Measurements from ENCODE around the gene CTNNA3.
"Not testable (repeated sequence)": the region's sequence is repeated elsewhere in the genome, so short reads cannot be mapped to it uniquely, and the experiment has no call there.

The CTNNA3 gene

GRCh38 chr10:67725567-67725966, 29.6 kb upstream of the CTNNA3 start:
- Histone ChIP-seq H3K9ac (ENCODE audit: low read depth, low read length, poor library complexity, severe bottlenecking) (no peak overlapping the region), H3K36me3 (ENCODE audit: insufficient read depth, low read length) (no peaks in the 10 kb centered on the region), H3K9me3 (ENCODE audit: insufficient read depth, low read depth, low read length) (no peaks in the 10 kb centered on the region), H3K4me3 (ENCODE audit: low read length, poor library complexity, severe bottlenecking) (no peak overlapping the region), H3K4me2 (ENCODE audit: low read depth, low read length, poor library complexity, severe bottlenecking) (no peak overlapping the region), H3K4me1 (ENCODE audit: insufficient read depth, low read length, poor library complexity, severe bottlenecking) (no peaks in the 10 kb centered on the region), H4K20me1 (ENCODE audit: insufficient read depth, low read length, poor library complexity, severe bottlenecking) (no peaks in the 10 kb centered on the region), H2AFZ (ENCODE audit: low read length) (no peak overlapping the region), H3K27me3 (ENCODE audit: insufficient read depth, low read length, poor library complexity, severe bottlenecking) (no peaks in the 10 kb centered on the region), H3K9me2 (replicated peaks; ENCODE audit: low read depth, low read length) (no peaks in the 10 kb centered on the region), H3F3A (ENCODE audit: low read depth) (no peaks in the 10 kb centered on the region), H3K79me2 (ENCODE audit: insufficient read depth, low read length) (no peaks in the 10 kb centered on the region)
- TF ChIP-seq, protein P1, sequence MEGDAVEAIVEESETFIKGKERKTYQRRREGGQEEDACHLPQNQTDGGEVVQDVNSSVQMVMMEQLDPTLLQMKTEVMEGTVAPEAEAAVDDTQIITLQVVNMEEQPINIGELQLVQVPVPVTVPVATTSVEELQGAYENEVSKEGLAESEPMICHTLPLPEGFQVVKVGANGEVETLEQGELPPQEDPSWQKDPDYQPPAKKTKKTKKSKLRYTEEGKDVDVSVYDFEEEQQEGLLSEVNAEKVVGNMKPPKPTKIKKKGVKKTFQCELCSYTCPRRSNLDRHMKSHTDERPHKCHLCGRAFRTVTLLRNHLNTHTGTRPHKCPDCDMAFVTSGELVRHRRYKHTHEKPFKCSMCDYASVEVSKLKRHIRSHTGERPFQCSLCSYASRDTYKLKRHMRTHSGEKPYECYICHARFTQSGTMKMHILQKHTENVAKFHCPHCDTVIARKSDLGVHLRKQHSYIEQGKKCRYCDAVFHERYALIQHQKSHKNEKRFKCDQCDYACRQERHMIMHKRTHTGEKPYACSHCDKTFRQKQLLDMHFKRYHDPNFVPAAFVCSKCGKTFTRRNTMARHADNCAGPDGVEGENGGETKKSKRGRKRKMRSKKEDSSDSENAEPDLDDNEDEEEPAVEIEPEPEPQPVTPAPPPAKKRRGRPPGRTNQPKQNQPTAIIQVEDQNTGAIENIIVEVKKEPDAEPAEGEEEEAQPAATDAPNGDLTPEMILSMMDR (conservative IDR thresholded peaks at IDR 0.05; ENCODE audit: low read length): no peak
- TF ChIP-seq EZH2phosphoT487 (IDR thresholded peaks at IDR 0.05; ENCODE audit: borderline replicate concordance): no peak

- H3K4me2 ChIP-seq (ENCODE audit: low read depth, low read length, poor library complexity, severe bottlenecking): no peak overlapping the region
- H3K4me1 ChIP-seq (ENCODE audit: insufficient read depth, low read length, poor library complexity, severe bottlenecking): no peaks in the 10 kb centered on the region
- H3K4me3 ChIP-seq (ENCODE audit: low read length, poor library complexity, severe bottlenecking): no peak overlapping the region
- H2AFZ ChIP-seq (ENCODE audit: low read length): no peak overlapping the region
- H3K9me3 ChIP-seq (ENCODE audit: insufficient read depth, low read depth, low read length): no peaks in the 10 kb centered on the region
- no peaks in the 10 kb centered on the region for H4K20me1 ChIP-seq (ENCODE audit: insufficient read depth, low read length, poor library complexity, severe bottlenecking)
- no peaks in the 10 kb centered on the region for H3F3A ChIP-seq (ENCODE audit: low read depth)
- H3K27me3 ChIP-seq (ENCODE audit: insufficient read depth, low read length, poor library complexity, severe bottlenecking): no peaks in the 10 kb centered on the region
- no peak overlapping the region for H3K9ac ChIP-seq (ENCODE audit: low read depth, low read length, poor library complexity, severe bottlenecking)
- no peaks in the 10 kb centered on the region for H3K79me2 ChIP-seq (ENCODE audit: insufficient read depth, low read length)
- TF ChIP-seq EZH2phosphoT487 (IDR thresholded peaks at IDR 0.05; ENCODE audit: borderline replicate concordance): no peak
- no peaks in the 10 kb centered on the region for H3K9me2 ChIP-seq (replicated peaks; ENCODE audit: low read depth, low read length)
- H3K36me3 ChIP-seq (ENCODE audit: insufficient read depth, low read length): no peaks in the 10 kb centered on the region
Measured at GRCh38 chr10:67723601-67724000, 27.6 kb upstream of the CTNNA3 start.

DNA sequence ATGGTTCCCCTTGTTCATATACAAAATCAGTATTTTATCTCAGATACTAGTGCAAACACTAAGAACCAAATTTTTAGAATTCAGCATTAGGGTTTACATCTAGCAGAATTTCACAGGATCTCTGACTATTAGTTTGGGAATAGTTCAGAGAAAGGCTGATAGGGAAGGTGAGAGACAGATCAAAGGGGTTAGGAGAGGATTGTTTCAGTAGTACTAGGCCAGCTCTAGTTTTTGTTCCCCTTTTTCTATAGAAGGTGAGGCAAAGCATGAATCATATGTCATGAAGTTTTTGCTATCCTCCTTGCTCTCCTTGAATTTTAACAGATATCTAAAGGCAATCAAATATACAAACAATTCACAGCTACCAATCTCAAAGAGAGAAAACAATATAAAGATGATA, 26.1 kb upstream of the CTNNA3 start:
- H2AFZ ChIP-seq (ENCODE audit: low read length): no peak overlapping the region
- H3K4me2 ChIP-seq (ENCODE audit: low read depth, low read length, poor library complexity, severe bottlenecking): no peak overlapping the region
- no peaks in the 10 kb centered on the region for H3K9me3 ChIP-seq (ENCODE audit: insufficient read depth, low read depth, low read length)
- TF ChIP-seq EZH2phosphoT487 (IDR thresholded peaks at IDR 0.05; ENCODE audit: borderline replicate concordance): no peak
- no peaks in the 10 kb centered on the region for H4K20me1 ChIP-seq (ENCODE audit: insufficient read depth, low read length, poor library complexity, severe bottlenecking)
- no peaks in the 10 kb centered on the region for H3K27me3 ChIP-seq (ENCODE audit: insufficient read depth, low read length, poor library complexity, severe bottlenecking)
- no peak overlapping the region for H3K4me3 ChIP-seq (ENCODE audit: low read length, poor library complexity, severe bottlenecking)
- H3K79me2 ChIP-seq (ENCODE audit: insufficient read depth, low read length): no peaks in the 10 kb centered on the region
- H3K4me1 ChIP-seq (ENCODE audit: insufficient read depth, low read length, poor library complexity, severe bottlenecking): no peaks in the 10 kb centered on the region
- H3K9me2 ChIP-seq (replicated peaks; ENCODE audit: low read depth, low read length): no peaks in the 10 kb centered on the region
- no peaks in the 10 kb centered on the region for H3F3A ChIP-seq (ENCODE audit: low read depth)
- no peak overlapping the region for H3K9ac ChIP-seq (ENCODE audit: low read depth, low read length, poor library complexity, severe bottlenecking)
- H3K36me3 ChIP-seq (ENCODE audit: insufficient read depth, low read length): no peaks in the 10 kb centered on the region

- not testable (repeated sequence) for H2AFZ ChIP-seq (ENCODE audit: low read length); H3K4me3 ChIP-seq (ENCODE audit: low read length, poor library complexity, severe bottlenecking); H3K9ac ChIP-seq (ENCODE audit: low read depth, low read length, poor library complexity, severe bottlenecking); H4K20me1 ChIP-seq (ENCODE audit: insufficient read depth, low read length, poor library complexity, severe bottlenecking); H3K9me3 ChIP-seq (ENCODE audit: insufficient read depth, low read depth, low read length); H3K36me3 ChIP-seq (ENCODE audit: insufficient read depth, low read length); H3F3A ChIP-seq (ENCODE audit: low read depth); H3K79me2 ChIP-seq (ENCODE audit: insufficient read depth, low read length); H3K4me2 ChIP-seq (ENCODE audit: low read depth, low read length, poor library complexity, severe bottlenecking); H3K9me2 ChIP-seq (replicated peaks; ENCODE audit: low read depth, low read length); H3K4me1 ChIP-seq (ENCODE audit: insufficient read depth, low read length, poor library complexity, severe bottlenecking); H3K27me3 ChIP-seq (ENCODE audit: insufficient read depth, low read length, poor library complexity, severe bottlenecking)
Measured at GRCh38 chr10:67716455-67716854, 20.5 kb upstream of the CTNNA3 start.

GRCh38 chr10:67705921-67706320, 9.9 kb upstream of the CTNNA3 start:
- Histone ChIP-seq H3K4me1 (ENCODE audit: insufficient read depth, low read length, poor library complexity, severe bottlenecking) (no peaks in the 10 kb centered on the region), H4K20me1 (ENCODE audit: insufficient read depth, low read length, poor library complexity, severe bottlenecking) (no peaks in the 10 kb centered on the region)

More at GRCh38 chr10:67705921-67706320, 9.9 kb upstream of the CTNNA3 start:
- no peak overlapping the region for H3K4me3 ChIP-seq (ENCODE audit: low read length, poor library complexity, severe bottlenecking)
- H3K9me2 ChIP-seq (replicated peaks; ENCODE audit: low read depth, low read length): no peaks in the 10 kb centered on the region
- no peak overlapping the region for H2AFZ ChIP-seq (ENCODE audit: low read length)
- H3K27me3 ChIP-seq (ENCODE audit: insufficient read depth, low read length, poor library complexity, severe bottlenecking): no peaks in the 10 kb centered on the region
- H3F3A ChIP-seq (ENCODE audit: low read depth): no peaks in the 10 kb centered on the region
- H3K79me2 ChIP-seq (ENCODE audit: insufficient read depth, low read length): no peaks in the 10 kb centered on the region
- H3K9me3 ChIP-seq (ENCODE audit: insufficient read depth, low read depth, low read length): no peaks in the 10 kb centered on the region
- H3K4me2 ChIP-seq (ENCODE audit: low read depth, low read length, poor library complexity, severe bottlenecking): no peak overlapping the region
- H3K36me3 ChIP-seq (ENCODE audit: insufficient read depth, low read length): no peaks in the 10 kb centered on the region
- no peak overlapping the region for H3K9ac ChIP-seq (ENCODE audit: low read depth, low read length, poor library complexity, severe bottlenecking)
- TF ChIP-seq, protein P1 (conservative IDR thresholded peaks at IDR 0.05; ENCODE audit: low read length): no peak
- no peak for TF ChIP-seq EZH2phosphoT487 (IDR thresholded peaks at IDR 0.05; ENCODE audit: borderline replicate concordance)
